ENCODE results near the gene CRY2. TPM values are rescaled to one million over a fixed set of nuclear protein-coding genes. Genes with fewer than 3 reads are reported as not detected.
A peak's percentile ranks its signal among the peaks of the same experiment; 100 is the strongest.

CRY2 gene
- total and polyA plus RNA-seq, 2 of the 13 experiments (the other 11 are each of a cell fraction or from before 2014, with no cell fraction given): 10.1 to 12.2 TPM

DNA sequence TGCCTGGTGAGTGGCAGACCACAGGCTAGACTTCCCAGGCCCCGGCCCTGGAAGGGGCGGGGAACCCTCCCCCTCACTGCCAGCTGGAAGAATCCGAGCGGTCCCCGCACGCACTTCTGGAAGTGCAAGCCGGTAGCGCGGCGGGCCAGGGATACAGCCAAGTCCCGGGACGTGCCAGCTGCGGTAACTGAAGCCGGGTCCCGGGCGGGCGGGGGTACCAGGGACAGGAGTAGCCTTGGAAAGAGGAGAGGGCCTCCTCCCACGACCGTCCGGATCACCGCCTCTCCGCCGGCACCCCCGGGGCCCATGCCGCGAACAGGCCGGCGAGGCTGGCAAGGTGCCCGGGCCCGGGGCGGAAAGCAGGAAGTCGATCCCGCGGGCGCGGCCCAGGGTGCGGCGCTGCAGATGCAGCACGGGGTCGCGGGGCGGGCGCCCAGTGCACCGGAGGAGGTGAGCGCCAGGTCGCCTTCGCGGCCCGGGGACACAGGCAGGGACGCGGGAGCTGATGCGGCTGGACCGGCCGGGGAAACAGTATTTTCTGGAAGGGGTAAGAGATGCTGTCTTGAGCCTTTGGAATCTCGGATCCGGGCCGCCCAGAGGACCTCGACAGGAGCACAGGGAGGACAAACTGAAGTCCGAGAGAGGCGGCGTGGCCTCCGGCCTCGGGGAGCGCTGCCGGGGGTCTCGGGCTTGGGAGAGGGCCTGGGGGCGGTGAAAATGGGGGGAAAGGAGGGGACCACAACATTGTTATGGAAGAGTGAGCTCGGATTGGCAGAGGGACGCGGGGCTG lies 43.1 kb upstream of the CRY2 start (continued):
- TF ChIP-seq ZIK1 (CRISPR knock-in tag; IDR thresholded peaks at IDR 0.05; ENCODE audit: borderline replicate concordance, low read depth) (peak; percentile 56; the same call in 1 of the 2 replicates), ARNTL (CRISPR knock-in tag; IDR thresholded peaks at IDR 0.05) (peak; percentile 9; the same call in 1 of the 2 replicates), GPN1 (CRISPR knock-in tag; IDR thresholded peaks at IDR 0.05; ENCODE audit: borderline replicate concordance) (no peak), KLF9 (CRISPR knock-in tag; IDR thresholded peaks at IDR 0.05; ENCODE audit: low read depth) (no peak), ZNF660 (CRISPR knock-in tag; IDR thresholded peaks at IDR 0.05; ENCODE audit: borderline replicate concordance, low read depth) (no peak), NR2F1 (CRISPR knock-in tag; IDR thresholded peaks at IDR 0.05) (no peak), ZNF530 (CRISPR knock-in tag; IDR thresholded peaks at IDR 0.05; ENCODE audit: low read depth) (no peak), EED (CRISPR knock-in tag; IDR thresholded peaks at IDR 0.05) (peak; percentile 90; the same call in 1 of the 2 replicates), ZNF101 (CRISPR knock-in tag; IDR thresholded peaks at IDR 0.05; ENCODE audit: borderline replicate concordance, low read depth) (no peak)
- TF ChIP-seq, protein P1, sequence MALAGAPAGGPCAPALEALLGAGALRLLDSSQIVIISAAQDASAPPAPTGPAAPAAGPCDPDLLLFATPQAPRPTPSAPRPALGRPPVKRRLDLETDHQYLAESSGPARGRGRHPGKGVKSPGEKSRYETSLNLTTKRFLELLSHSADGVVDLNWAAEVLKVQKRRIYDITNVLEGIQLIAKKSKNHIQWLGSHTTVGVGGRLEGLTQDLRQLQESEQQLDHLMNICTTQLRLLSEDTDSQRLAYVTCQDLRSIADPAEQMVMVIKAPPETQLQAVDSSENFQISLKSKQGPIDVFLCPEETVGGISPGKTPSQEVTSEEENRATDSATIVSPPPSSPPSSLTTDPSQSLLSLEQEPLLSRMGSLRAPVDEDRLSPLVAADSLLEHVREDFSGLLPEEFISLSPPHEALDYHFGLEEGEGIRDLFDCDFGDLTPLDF (CRISPR knock-in tag; IDR thresholded peaks at IDR 0.05): no peak
- TF ChIP-seq, protein P2, sequence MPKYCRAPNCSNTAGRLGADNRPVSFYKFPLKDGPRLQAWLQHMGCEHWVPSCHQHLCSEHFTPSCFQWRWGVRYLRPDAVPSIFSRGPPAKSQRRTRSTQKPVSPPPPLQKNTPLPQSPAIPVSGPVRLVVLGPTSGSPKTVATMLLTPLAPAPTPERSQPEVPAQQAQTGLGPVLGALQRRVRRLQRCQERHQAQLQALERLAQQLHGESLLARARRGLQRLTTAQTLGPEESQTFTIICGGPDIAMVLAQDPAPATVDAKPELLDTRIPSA (CRISPR knock-in tag; IDR thresholded peaks at IDR 0.05; ENCODE audit: borderline replicate concordance): 0 out of 2 replicates have a peak, but pooled peaks have one; percentile 5
- TF ChIP-seq, protein P3, sequence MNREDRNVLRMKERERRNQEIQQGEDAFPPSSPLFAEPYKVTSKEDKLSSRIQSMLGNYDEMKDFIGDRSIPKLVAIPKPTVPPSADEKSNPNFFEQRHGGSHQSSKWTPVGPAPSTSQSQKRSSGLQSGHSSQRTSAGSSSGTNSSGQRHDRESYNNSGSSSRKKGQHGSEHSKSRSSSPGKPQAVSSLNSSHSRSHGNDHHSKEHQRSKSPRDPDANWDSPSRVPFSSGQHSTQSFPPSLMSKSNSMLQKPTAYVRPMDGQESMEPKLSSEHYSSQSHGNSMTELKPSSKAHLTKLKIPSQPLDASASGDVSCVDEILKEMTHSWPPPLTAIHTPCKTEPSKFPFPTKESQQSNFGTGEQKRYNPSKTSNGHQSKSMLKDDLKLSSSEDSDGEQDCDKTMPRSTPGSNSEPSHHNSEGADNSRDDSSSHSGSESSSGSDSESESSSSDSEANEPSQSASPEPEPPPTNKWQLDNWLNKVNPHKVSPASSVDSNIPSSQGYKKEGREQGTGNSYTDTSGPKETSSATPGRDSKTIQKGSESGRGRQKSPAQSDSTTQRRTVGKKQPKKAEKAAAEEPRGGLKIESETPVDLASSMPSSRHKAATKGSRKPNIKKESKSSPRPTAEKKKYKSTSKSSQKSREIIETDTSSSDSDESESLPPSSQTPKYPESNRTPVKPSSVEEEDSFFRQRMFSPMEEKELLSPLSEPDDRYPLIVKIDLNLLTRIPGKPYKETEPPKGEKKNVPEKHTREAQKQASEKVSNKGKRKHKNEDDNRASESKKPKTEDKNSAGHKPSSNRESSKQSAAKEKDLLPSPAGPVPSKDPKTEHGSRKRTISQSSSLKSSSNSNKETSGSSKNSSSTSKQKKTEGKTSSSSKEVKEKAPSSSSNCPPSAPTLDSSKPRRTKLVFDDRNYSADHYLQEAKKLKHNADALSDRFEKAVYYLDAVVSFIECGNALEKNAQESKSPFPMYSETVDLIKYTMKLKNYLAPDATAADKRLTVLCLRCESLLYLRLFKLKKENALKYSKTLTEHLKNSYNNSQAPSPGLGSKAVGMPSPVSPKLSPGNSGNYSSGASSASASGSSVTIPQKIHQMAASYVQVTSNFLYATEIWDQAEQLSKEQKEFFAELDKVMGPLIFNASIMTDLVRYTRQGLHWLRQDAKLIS (CRISPR knock-in tag; IDR thresholded peaks at IDR 0.05): no peak
- TF ChIP-seq, protein P4, sequence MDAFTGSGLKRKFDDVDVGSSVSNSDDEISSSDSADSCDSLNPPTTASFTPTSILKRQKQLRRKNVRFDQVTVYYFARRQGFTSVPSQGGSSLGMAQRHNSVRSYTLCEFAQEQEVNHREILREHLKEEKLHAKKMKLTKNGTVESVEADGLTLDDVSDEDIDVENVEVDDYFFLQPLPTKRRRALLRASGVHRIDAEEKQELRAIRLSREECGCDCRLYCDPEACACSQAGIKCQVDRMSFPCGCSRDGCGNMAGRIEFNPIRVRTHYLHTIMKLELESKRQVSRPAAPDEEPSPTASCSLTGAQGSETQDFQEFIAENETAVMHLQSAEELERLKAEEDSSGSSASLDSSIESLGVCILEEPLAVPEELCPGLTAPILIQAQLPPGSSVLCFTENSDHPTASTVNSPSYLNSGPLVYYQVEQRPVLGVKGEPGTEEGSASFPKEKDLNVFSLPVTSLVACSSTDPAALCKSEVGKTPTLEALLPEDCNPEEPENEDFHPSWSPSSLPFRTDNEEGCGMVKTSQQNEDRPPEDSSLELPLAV (CRISPR knock-in tag; conservative IDR thresholded peaks at IDR 0.05; ENCODE audit: low read depth): no peak
- TF ChIP-seq, protein P5, sequence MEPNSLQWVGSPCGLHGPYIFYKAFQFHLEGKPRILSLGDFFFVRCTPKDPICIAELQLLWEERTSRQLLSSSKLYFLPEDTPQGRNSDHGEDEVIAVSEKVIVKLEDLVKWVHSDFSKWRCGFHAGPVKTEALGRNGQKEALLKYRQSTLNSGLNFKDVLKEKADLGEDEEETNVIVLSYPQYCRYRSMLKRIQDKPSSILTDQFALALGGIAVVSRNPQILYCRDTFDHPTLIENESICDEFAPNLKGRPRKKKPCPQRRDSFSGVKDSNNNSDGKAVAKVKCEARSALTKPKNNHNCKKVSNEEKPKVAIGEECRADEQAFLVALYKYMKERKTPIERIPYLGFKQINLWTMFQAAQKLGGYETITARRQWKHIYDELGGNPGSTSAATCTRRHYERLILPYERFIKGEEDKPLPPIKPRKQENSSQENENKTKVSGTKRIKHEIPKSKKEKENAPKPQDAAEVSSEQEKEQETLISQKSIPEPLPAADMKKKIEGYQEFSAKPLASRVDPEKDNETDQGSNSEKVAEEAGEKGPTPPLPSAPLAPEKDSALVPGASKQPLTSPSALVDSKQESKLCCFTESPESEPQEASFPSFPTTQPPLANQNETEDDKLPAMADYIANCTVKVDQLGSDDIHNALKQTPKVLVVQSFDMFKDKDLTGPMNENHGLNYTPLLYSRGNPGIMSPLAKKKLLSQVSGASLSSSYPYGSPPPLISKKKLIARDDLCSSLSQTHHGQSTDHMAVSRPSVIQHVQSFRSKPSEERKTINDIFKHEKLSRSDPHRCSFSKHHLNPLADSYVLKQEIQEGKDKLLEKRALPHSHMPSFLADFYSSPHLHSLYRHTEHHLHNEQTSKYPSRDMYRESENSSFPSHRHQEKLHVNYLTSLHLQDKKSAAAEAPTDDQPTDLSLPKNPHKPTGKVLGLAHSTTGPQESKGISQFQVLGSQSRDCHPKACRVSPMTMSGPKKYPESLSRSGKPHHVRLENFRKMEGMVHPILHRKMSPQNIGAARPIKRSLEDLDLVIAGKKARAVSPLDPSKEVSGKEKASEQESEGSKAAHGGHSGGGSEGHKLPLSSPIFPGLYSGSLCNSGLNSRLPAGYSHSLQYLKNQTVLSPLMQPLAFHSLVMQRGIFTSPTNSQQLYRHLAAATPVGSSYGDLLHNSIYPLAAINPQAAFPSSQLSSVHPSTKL (CRISPR knock-in tag; IDR thresholded peaks at IDR 0.05): 0 out of 2 replicates have a peak, but pooled peaks have one; percentile 41

Data from HepG2 (cell line).